VCaP (cell line): ENCODE data around the gene ZNF518B.

Experiments used
- H3K27ac ChIP-seq: fragments of 450-650 bp; 2 replicates; pipeline ENCODE4 v1.5.1; 2017
- TF ChIP-seq, protein P1 (sequence below): fragments of 450-650 bp; conservative IDR thresholded peaks from 2 replicates; pipeline ENCODE4 v1.5.1; 2017; ENCODE audit warnings: mild to moderate bottlenecking, moderate library complexity

Gene ZNF518B

DNA sequence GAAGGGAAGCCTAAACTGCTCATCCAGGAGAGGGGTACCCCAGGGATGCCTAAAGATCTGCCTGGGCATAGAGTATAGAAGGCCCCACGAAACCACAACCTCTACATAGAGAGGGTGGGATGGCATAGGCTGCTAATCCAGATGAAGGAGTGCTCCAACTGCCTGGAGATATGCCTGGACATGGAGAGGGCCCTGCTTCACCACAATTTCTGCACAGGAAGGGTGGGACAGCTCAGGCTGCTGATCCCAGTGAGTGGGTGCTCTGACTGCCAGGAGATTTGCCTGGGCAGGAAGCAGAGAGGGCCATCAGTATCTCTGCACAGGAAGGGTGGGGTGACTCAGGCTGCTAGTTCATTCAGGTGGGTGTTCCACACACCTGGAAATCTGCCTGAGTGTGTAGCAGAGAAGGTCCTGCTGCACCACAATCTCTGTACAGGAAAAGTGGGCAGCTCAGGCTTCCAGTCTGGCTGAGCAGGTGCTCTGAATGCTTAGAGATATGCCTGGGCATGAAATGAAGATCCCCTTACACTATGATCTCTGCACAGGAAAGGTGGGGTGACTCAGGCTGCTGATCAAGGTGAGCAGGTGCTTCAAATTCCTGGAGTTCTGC lies 61.1 kb downstream of the ZNF518B start:
- TF ChIP-seq, protein P1, sequence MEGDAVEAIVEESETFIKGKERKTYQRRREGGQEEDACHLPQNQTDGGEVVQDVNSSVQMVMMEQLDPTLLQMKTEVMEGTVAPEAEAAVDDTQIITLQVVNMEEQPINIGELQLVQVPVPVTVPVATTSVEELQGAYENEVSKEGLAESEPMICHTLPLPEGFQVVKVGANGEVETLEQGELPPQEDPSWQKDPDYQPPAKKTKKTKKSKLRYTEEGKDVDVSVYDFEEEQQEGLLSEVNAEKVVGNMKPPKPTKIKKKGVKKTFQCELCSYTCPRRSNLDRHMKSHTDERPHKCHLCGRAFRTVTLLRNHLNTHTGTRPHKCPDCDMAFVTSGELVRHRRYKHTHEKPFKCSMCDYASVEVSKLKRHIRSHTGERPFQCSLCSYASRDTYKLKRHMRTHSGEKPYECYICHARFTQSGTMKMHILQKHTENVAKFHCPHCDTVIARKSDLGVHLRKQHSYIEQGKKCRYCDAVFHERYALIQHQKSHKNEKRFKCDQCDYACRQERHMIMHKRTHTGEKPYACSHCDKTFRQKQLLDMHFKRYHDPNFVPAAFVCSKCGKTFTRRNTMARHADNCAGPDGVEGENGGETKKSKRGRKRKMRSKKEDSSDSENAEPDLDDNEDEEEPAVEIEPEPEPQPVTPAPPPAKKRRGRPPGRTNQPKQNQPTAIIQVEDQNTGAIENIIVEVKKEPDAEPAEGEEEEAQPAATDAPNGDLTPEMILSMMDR: no peak
- no peak overlapping the region for H3K27ac ChIP-seq
